ENCODE measurements around the gene SFN. TPM values are rescaled to one million over a fixed set of nuclear protein-coding genes. Genes with fewer than 3 reads are reported as not detected.

SFN gene
- polyA plus RNA-seq, 1 experiment = 0.10 TPM

- no peak overlapping the region for H3K4me3 ChIP-seq (ENCODE audit: low read depth, low read length)
- TF ChIP-seq CTCF (IDR thresholded peaks at IDR 0.05; ENCODE audit: low read depth, low read length) = no peak
- DNase-seq (ENCODE audit: low read depth, low spot score) = no peak
- H3K9me3 ChIP-seq (ENCODE audit: control insufficient read depth, insufficient read depth, low read length) = no peaks in the 10 kb centered on the region
- POLR2A ChIA-PET = no interaction called here
- H3K27ac ChIP-seq (ENCODE audit: low read depth, low read length) = no peak overlapping the region
- H3K27me3 ChIP-seq (ENCODE audit: control insufficient read depth, insufficient read depth, low read length) = no peaks in the 10 kb centered on the region
- CTCF ChIA-PET = interaction anchor here (0.8 to 1.0 kb wide), 3 partner anchors 12 to 34 kb away, joined by 3 to 6 read pairs (median 3); no protein-coding TSS in a partner anchor
Measured at GRCh38 chr1:26822737-26823395, 40.1 kb upstream of the SFN start.

- CTCF ChIA-PET = interaction anchor here (0.6 kb wide), 1 partner anchor 48 kb away, joined by 6 read pairs; no protein-coding TSS in a partner anchor
Measured at GRCh38 chr1:26824731-26825130, 38.2 kb upstream of the SFN start.

GRCh38 chr1:26826261-26827105 lies 36.5 kb upstream of the SFN start, which contains the start of gene ZDHHC18:
ZDHHC18 (plus strand) TSS chr1:26826688; CDS start chr1:26826805, 117 bp downstream.
- DNase-seq (ENCODE audit: low read depth, low spot score) = no peak
- CTCF ChIA-PET = interaction anchor here (1.6 kb wide), 1 partner anchor 16 kb away, joined by 4 read pairs; no protein-coding TSS in a partner anchor
- H3K27ac ChIP-seq (ENCODE audit: low read depth, low read length) = peak within 1 kb of the TSS; percentile 39

More at GRCh38 chr1:26824731-26825130, 38.2 kb upstream of the SFN start:
- Histone ChIP-seq H3K27ac (ENCODE audit: low read depth, low read length) (no peak overlapping the region), H3K27me3 (ENCODE audit: control insufficient read depth, insufficient read depth, low read length) (no peaks in the 10 kb centered on the region), H3K4me3 (ENCODE audit: low read depth, low read length) (no peak overlapping the region), H3K9me3 (ENCODE audit: control insufficient read depth, insufficient read depth, low read length) (no peaks in the 10 kb centered on the region)
- no peak for DNase-seq (ENCODE audit: low read depth, low spot score)
- POLR2A ChIA-PET = no interaction called here
- no peak for TF ChIP-seq CTCF (IDR thresholded peaks at IDR 0.05; ENCODE audit: low read depth, low read length)

GRCh38 chr1:26827106-26827604 lies 35.8 kb upstream of the SFN start:
- ChIA-PET POLR2A (no interaction called here), CTCF (no interaction called here)
- Histone ChIP-seq H3K27ac (ENCODE audit: low read depth, low read length) (no peak overlapping the region), H3K27me3 (ENCODE audit: control insufficient read depth, insufficient read depth, low read length) (no peaks in the 10 kb centered on the region), H3K4me3 (ENCODE audit: low read depth, low read length) (peak overlapping the region; percentile 75), H3K9me3 (ENCODE audit: control insufficient read depth, insufficient read depth, low read length) (no peaks in the 10 kb centered on the region)
- no peak for TF ChIP-seq CTCF (IDR thresholded peaks at IDR 0.05; ENCODE audit: low read depth, low read length)
- no peak for DNase-seq (ENCODE audit: low read depth, low spot score)

More at GRCh38 chr1:26826261-26827105, 36.5 kb upstream of the SFN start, which contains the start of gene ZDHHC18:
- peak; percentile 28; the same call in 1 of the 2 replicates for TF ChIP-seq CTCF (IDR thresholded peaks at IDR 0.05; ENCODE audit: low read depth, low read length)
- POLR2A ChIA-PET = interaction anchor here (0.6 kb wide), 1 partner anchor 39 kb away, joined by 3 read pairs; no protein-coding TSS in a partner anchor
- H3K27me3 ChIP-seq (ENCODE audit: control insufficient read depth, insufficient read depth, low read length) = no peaks in the 10 kb centered on the region
- peak within 1 kb of the TSS; percentile 75 for H3K4me3 ChIP-seq (ENCODE audit: low read depth, low read length)
- H3K9me3 ChIP-seq (ENCODE audit: control insufficient read depth, insufficient read depth, low read length) = no peaks in the 10 kb centered on the region
